IMR-90 (cell line): ENCODE measurements around the gene RPL10.

Experiments used
- BHLHE40 ChIP-seq: fragments of 150-350 bp; IDR thresholded peaks from 2 replicates; pipeline ENCODE4 v1.6.1; 2016; ENCODE audit warnings: mild to moderate bottlenecking, low read depth, low read length
- CEBPB ChIP-seq: IDR thresholded peaks from 2 replicates; pipeline ENCODE4 v1.6.1; 2012; ENCODE audit warnings: low read depth, low read length, improper control_type of control experiment
- CHD1 ChIP-seq: IDR thresholded peaks from 2 replicates; pipeline ENCODE4 v1.6.1; 2012; ENCODE audit warnings: low read depth, low read length, improper control_type of control experiment
- FOS ChIP-seq: fragments of 150-350 bp; IDR thresholded peaks from 2 replicates; pipeline ENCODE4 v1.6.1; 2016; ENCODE audit warnings: low read depth, low read length
- MAFK ChIP-seq: IDR thresholded peaks from 2 replicates; pipeline ENCODE4 v1.6.1; 2012; ENCODE audit warnings: low read depth, low read length, improper control_type of control experiment
- MXI1 ChIP-seq: IDR thresholded peaks from 2 replicates; pipeline ENCODE4 v1.6.1; 2012; ENCODE audit warnings: low read depth, mild to moderate bottlenecking, low read length, moderate library complexity, borderline replicate concordance
- POLR2A ChIP-seq: IDR thresholded peaks from 2 replicates; pipeline ENCODE4 v1.6.1; 2012; ENCODE audit warnings: mild to moderate bottlenecking, low read depth, low read length
- RAD21 ChIP-seq: IDR thresholded peaks from 2 replicates; pipeline ENCODE4 v1.6.1; 2012; ENCODE audit warnings: low read length, improper control_type of control experiment
- RCOR1 ChIP-seq: IDR thresholded peaks from 2 replicates; pipeline ENCODE4 v1.6.1; 2012; ENCODE audit warnings: mild to moderate bottlenecking, low read length, improper control_type of control experiment; ENCODE audit not compliant: insufficient replicate concordance
- RFX5 ChIP-seq: IDR thresholded peaks from 2 replicates; pipeline ENCODE4 v1.8.0; 2012; ENCODE audit warnings: low read depth, mild to moderate bottlenecking, low read length, moderate library complexity
- SMC3 ChIP-seq: fragments of 150-350 bp; IDR thresholded peaks from 2 replicates; pipeline ENCODE4 v1.6.1; 2016; ENCODE audit warnings: low read depth, mild to moderate bottlenecking, antibody characterized with exemption, low read length, moderate library complexity
- TF ChIP-seq, protein P1 (sequence below): conservative IDR thresholded peaks from 2 replicates; pipeline ENCODE4 v1.5.1; 2012; ENCODE audit warnings: mild to moderate bottlenecking, low read depth, low read length, improper control_type of control experiment
- TF ChIP-seq, protein P2 (sequence below): fragments of 150-350 bp; IDR thresholded peaks from 2 replicates; pipeline ENCODE4 v1.6.1; 2017; ENCODE audit warnings: mild to moderate bottlenecking, antibody characterized with exemption, low read length, low read depth
- TF ChIP-seq, protein P3 (sequence below): fragments of 150-350 bp; IDR thresholded peaks from 2 replicates; pipeline ENCODE4 v1.6.1; 2016; ENCODE audit warnings: low read depth, mild to moderate bottlenecking, low read length, moderate library complexity, borderline replicate concordance

DNA sequence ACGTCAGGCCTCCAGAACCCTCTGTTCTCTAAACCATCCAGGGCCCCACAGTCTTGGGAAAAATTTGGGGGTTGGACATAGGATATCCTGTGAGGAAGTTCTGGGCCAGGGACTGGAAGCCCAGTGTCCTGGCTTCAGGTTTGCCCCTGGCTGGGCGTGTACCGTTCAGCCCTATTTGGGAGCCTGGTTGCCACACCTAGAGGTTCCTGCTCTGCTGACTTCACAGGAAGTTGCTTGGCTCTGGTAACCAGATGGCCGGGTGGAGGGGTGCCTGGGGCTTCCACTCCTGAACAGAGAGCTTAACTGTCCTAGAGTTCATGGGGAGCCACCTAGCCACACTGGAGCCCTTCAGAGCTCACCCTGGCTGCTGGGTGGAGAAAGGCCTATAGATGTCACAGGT, 14.3 kb downstream of the RPL10 start:
- TF ChIP-seq, protein P1, sequence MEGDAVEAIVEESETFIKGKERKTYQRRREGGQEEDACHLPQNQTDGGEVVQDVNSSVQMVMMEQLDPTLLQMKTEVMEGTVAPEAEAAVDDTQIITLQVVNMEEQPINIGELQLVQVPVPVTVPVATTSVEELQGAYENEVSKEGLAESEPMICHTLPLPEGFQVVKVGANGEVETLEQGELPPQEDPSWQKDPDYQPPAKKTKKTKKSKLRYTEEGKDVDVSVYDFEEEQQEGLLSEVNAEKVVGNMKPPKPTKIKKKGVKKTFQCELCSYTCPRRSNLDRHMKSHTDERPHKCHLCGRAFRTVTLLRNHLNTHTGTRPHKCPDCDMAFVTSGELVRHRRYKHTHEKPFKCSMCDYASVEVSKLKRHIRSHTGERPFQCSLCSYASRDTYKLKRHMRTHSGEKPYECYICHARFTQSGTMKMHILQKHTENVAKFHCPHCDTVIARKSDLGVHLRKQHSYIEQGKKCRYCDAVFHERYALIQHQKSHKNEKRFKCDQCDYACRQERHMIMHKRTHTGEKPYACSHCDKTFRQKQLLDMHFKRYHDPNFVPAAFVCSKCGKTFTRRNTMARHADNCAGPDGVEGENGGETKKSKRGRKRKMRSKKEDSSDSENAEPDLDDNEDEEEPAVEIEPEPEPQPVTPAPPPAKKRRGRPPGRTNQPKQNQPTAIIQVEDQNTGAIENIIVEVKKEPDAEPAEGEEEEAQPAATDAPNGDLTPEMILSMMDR, result no peak
- TF ChIP-seq FOS, result no peak
- TF ChIP-seq BHLHE40, result no peak
- no peak for TF ChIP-seq POLR2A
- TF ChIP-seq RCOR1, result no peak
- TF ChIP-seq, protein P2, sequence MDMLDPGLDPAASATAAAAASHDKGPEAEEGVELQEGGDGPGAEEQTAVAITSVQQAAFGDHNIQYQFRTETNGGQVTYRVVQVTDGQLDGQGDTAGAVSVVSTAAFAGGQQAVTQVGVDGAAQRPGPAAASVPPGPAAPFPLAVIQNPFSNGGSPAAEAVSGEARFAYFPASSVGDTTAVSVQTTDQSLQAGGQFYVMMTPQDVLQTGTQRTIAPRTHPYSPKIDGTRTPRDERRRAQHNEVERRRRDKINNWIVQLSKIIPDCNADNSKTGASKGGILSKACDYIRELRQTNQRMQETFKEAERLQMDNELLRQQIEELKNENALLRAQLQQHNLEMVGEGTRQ, result no peak
- TF ChIP-seq SMC3, result no peak
- TF ChIP-seq, protein P3, sequence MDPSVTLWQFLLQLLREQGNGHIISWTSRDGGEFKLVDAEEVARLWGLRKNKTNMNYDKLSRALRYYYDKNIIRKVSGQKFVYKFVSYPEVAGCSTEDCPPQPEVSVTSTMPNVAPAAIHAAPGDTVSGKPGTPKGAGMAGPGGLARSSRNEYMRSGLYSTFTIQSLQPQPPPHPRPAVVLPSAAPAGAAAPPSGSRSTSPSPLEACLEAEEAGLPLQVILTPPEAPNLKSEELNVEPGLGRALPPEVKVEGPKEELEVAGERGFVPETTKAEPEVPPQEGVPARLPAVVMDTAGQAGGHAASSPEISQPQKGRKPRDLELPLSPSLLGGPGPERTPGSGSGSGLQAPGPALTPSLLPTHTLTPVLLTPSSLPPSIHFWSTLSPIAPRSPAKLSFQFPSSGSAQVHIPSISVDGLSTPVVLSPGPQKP, result no peak
- TF ChIP-seq MXI1, result no peak
- TF ChIP-seq MAFK, result no peak
- TF ChIP-seq RFX5, result no peak
- no peak for TF ChIP-seq CEBPB
- TF ChIP-seq CHD1, result no peak
- TF ChIP-seq RAD21, result no peak
